ENCODE measurements around the gene DFFA. TPM values are rescaled to one million over a fixed set of nuclear protein-coding genes. Genes with fewer than 3 reads are reported as not detected.
"Not testable (repeated sequence)": the region's sequence is repeated elsewhere in the genome, so short reads cannot be mapped to it uniquely, and the experiment has no call there.

The DFFA gene
- total RNA-seq, 2 donors from 2014 or later, result 21.5 to 24.4 TPM

- DNase-seq (ENCODE audit: low spot score), result peak; percentile 95
- intact Hi-C loops (cut with DNase I), result no loop called here
Measured at GRCh38 chr1:10474613-10475507, 2.5 kb upstream of the DFFA start, which contains the start of gene PEX14. Gene PEX14 (plus strand): TSS chr1:10474950. CDS start chr1:10474967, 17 bp downstream.

GRCh38 chr1:10474309-10474612 lies 1.9 kb upstream of the DFFA start:
- intact Hi-C loops (cut with DNase I); DNase-seq (ENCODE audit: low spot score): not testable (repeated sequence)

- intact Hi-C loops (cut with DNase I), result no loop called here
Measured at GRCh38 chr1:10473145-10473765, 926 bp upstream of the DFFA start.

GRCh38 chr1:10471411-10472219 lies 714 bp downstream of the DFFA start:
- intact Hi-C loops (cut with DNase I), result loop anchor here in 1 of 2 donors (1.0 kb wide), 1 partner anchor 27 kb away; no protein-coding TSS in a partner anchor
- DNase-seq (ENCODE audit: low spot score), result no peak

More at GRCh38 chr1:10473145-10473765, 926 bp upstream of the DFFA start:
- no peak for DNase-seq (ENCODE audit: low spot score)

- no peak for DNase-seq (ENCODE audit: low spot score)
- intact Hi-C loops (cut with DNase I), result no loop called here
Measured at GRCh38 chr1:10470043-10470442, 2.3 kb downstream of the DFFA start.

GRCh38 chr1:10467078-10467477 lies 5.3 kb downstream of the DFFA start:
- no peak for DNase-seq (ENCODE audit: low spot score)
- intact Hi-C loops (cut with DNase I), result no loop called here

GRCh38 chr1:10459184-10459583 lies 13.1 kb downstream of the DFFA start:
- intact Hi-C loops (cut with DNase I), result no loop called here
- DNase-seq (ENCODE audit: low spot score), result no peak

GRCh38 chr1:10457875-10458274 lies 14.5 kb downstream of the DFFA start:
- intact Hi-C loops (cut with DNase I), result no loop called here
- DNase-seq (ENCODE audit: low spot score), result no peak

- DNase-seq (ENCODE audit: low spot score); intact Hi-C loops (cut with DNase I): not testable (repeated sequence)
Measured at GRCh38 chr1:10457462-10457861, 14.9 kb downstream of the DFFA start.

- intact Hi-C loops (cut with DNase I), result no loop called here
- no peak for DNase-seq (ENCODE audit: low spot score)
Measured at GRCh38 chr1:10456661-10457060, 15.7 kb downstream of the DFFA start.

GRCh38 chr1:10456048-10456447 lies 16.3 kb downstream of the DFFA start:
- DNase-seq (ENCODE audit: low spot score), result no peak

GRCh38 chr1:10451287-10451686 lies 21.0 kb downstream of the DFFA start:
- DNase-seq (ENCODE audit: low spot score), result no peak
- intact Hi-C loops (cut with DNase I), result no loop called here

More at GRCh38 chr1:10456048-10456447, 16.3 kb downstream of the DFFA start:
- intact Hi-C loops (cut with DNase I), result no loop called here

GRCh38 chr1:10450836-10451235 lies 21.5 kb downstream of the DFFA start:
- intact Hi-C loops (cut with DNase I), result no loop called here
- DNase-seq (ENCODE audit: low spot score), result no peak

GRCh38 chr1:10450156-10450814 lies 22.0 kb downstream of the DFFA start:
- DNase-seq (ENCODE audit: low spot score), result no peak
- intact Hi-C loops (cut with DNase I), result no loop called here

- intact Hi-C loops (cut with DNase I), result no loop called here
- no peak for DNase-seq (ENCODE audit: low spot score)
Measured at GRCh38 chr1:10449751-10450150, 22.6 kb downstream of the DFFA start, which contains the start of gene CORT. Gene CORT (plus strand): TSS chr1:10450031. CDS start chr1:10450224, 193 bp downstream.

- DNase-seq (ENCODE audit: low spot score), result no peak
- intact Hi-C loops (cut with DNase I), result no loop called here
Measured at GRCh38 chr1:10446790-10447422, 25.4 kb downstream of the DFFA start.

- intact Hi-C loops (cut with DNase I), result loop anchor here in 1 of 2 donors (1.0 kb wide), 1 partner anchor 27 kb away; the partner anchor contains the start of gene DFFA
- DNase-seq (ENCODE audit: low spot score), result no peak
Measured at GRCh38 chr1:10444795-10445397, 27.4 kb downstream of the DFFA start.

GRCh38 chr1:10444248-10444647 lies 28.1 kb downstream of the DFFA start:
- intact Hi-C loops (cut with DNase I), result loop anchor here in 1 of 2 donors (1.0 kb wide), 1 partner anchor 28 kb away; the partner anchor contains the start of gene DFFA
- no peak for DNase-seq (ENCODE audit: low spot score)

Data from posterior vena cava (tissue), 2 donors.